ENCODE data around the gene STYK1.

The STYK1 gene, protein sequence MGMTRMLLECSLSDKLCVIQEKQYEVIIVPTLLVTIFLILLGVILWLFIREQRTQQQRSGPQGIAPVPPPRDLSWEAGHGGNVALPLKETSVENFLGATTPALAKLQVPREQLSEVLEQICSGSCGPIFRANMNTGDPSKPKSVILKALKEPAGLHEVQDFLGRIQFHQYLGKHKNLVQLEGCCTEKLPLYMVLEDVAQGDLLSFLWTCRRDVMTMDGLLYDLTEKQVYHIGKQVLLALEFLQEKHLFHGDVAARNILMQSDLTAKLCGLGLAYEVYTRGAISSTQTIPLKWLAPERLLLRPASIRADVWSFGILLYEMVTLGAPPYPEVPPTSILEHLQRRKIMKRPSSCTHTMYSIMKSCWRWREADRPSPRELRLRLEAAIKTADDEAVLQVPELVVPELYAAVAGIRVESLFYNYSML

DNA sequence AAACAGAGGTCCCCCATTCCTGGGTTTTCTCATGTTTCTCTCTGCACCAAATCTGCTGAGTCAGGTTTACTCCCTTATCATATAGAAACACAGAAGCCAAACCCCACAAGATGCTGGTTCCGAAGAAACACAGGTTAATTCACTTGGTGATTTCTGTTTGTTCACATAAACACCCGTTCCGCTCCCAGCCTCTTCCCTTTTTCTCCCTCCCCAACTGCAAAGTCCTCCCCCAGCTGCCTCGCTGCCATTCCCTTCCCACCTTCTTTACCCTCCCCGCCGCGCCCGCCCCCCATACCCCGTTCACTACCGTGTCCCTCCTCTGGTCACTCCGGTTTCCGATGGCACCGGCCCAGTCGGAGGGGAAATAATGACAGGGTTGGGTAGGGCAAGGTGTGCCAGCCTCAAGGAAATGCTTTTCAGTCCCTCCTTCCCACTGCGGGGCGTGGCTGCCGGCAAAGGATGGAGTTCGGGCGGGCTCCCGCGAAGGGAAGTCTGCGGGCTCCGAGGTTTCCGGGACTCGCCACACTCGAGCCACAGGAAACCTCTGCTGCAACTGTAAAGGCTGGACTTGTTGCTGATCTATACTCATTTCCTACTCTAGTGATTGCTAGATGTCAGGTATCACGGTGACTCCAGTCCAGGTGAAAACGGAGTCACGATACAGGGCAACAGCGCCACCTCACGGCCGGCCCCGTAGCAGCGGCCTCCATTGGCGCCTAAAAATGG lies at the start of gene STYK1:
TSS of gene STYK1 (minus strand) at position 394 of the 726 bp plus-strand sequence. CDS start 39,434 bp downstream, outside the sequence.
- peak; percentile 61 for DNase-seq (ENCODE audit: low spot score)

DNA sequence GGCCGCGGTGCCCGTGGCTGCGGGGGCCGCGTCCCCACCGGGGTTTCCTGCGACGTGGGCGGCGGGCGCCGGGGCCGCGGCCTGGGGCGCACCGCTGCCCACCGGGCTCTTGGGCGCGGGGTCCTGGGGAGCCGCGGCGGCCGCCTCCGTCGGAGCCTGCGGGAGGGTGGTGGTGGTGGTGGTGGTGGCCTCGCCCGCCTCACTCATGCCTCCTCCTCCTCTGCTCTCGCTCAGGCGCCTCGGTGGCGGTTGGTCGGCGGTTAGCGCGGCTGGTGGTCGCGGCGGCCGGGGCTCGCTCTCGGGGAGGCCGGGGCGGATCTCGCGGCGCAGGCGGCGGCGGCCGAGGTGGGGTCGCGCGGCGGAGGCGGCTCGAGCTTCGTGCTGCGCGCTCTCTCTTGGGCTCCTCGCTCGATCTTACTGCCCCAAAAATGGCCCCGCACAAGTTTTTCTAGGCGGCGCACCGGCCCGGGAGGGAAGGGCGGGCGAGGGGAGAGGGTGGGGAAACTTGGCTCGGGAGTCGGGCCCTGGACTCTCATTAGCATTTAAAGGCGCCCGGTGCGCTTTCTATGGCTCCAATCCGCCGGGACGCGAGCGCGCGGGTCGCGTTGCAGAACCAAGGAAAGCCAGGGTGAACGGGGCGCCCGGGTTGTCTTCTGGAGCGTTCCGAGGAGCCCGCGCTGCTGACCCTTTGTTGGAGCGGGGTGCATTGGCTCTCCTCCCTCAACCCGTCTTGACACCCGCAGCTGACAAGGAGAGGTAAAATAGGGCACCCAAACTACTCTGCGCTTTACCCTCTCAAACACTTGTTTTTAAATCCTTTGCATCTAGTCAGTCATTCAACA lies 49.3 kb upstream of the STYK1 start, which contains the start of gene YBX3:
TSS of gene YBX3 (minus strand) at position 419 of the 842 bp plus-strand sequence. CDS start at position 207, 212 bp downstream.
- DNase-seq (ENCODE audit: low spot score) = peak; percentile 86

DNA sequence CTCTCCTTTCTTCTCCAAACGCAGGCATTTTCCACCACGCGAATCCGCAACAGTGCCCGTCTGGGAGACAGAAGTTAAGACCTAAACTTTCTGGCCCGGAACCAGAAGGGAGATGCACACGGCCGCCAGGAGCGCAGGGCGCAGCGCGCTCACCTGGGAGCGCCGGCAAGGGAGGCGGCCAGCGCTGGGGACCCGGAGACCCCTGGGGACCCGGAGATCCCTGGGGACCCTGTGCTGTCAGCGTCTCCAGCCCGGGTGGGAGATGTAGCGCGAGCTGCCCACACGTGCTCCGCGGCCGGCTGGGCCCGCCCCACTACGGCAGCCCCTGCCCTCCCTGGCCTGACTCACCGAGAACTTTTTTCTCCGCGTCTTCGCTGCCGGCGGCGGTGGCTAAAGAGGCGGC lies 48.7 kb upstream of the STYK1 start:
- DNase-seq (ENCODE audit: low spot score) = peak; percentile 63

DNA sequence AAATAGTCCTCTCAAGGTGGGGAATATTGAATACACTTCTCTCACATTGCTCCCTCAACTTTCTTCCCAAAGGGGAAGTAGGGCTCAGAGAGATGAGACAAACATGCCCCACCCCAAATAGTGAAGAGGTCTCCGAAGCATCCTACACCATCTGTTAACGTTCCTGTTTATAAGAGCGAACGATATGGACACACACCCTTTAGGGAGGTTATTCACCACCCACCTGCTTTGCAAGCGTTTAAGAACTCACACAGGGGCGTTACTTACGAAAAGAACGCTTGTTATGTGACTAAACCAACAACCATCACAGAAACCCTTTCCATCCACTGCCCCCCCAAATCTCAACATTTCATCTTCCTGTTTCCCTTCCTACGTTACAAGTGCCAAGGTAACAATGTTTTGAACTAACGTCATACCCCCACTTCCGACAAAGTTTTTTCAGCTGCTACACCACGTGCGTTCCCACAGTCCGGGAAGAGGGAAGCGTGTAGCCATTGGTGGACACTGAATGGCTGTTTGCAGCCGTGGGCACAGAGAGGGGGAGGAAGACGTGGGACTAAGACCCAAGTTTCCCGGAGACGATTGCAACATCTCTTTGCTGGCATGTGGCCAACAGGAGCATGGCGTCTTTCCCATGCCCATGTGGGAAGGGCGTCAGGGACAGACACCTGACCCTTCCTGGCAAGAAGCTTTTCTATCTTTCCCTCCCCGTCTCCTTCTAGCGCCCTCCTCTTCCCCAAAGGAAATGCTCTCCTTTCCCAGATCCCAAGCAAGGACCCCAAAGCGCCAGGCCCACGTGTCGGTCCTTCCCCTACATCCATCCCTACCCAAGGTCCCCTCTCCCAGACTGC lies 48.0 kb upstream of the STYK1 start:
- peak; percentile 84 for DNase-seq (ENCODE audit: low spot score)

DNA sequence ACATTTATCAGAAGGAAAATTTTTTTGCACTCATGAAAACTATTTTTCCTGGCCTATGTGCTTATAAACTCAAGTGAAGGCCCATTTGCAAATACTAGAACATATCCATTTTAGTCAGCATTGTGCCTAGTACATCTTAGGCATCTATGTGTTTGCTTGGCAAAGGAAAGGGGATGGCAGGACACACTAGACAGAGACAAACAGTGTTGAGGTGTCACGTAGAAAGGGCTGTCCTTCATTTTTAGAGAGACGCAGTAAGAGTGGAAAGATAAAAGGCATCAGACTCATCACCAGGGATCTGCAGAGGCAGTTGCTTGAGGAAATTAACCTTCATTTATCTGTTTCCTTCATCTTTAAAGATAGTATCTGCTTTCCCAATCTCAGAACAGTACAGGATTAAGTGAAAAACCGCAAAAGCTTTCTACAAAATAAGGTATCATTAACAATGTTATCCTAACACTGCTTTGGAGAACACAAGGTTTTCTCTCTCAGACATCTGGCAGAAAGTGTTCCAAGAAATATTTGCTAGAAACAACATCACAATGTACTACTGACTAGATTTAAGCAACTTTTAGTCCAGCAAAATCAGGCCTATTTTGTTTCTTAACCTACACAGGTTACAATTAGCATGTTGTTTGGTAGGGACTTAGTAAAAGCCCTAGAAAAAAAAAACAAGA lies 47.3 kb upstream of the STYK1 start:
- no peak for DNase-seq (ENCODE audit: low spot score)

DNA sequence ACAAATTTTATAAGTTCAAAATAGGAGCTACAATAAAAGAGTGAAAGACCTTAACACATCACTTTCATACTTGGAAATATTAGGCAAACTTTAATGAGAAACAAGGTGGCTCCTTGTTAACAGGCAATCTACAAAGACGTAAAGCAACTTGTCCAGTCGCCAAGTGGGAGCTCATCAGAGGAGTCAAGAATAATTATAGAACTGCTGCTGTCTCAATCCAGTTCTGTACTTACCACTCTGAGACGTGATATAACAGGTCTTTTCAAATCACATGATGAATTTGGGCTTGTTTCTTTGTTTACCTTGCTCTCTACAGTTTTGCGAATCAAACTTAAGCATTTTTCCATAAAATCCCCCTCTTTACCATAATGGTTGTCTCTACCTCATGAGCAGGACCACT lies 45.6 kb upstream of the STYK1 start:
- DNase-seq (ENCODE audit: low spot score) = no peak

DNA sequence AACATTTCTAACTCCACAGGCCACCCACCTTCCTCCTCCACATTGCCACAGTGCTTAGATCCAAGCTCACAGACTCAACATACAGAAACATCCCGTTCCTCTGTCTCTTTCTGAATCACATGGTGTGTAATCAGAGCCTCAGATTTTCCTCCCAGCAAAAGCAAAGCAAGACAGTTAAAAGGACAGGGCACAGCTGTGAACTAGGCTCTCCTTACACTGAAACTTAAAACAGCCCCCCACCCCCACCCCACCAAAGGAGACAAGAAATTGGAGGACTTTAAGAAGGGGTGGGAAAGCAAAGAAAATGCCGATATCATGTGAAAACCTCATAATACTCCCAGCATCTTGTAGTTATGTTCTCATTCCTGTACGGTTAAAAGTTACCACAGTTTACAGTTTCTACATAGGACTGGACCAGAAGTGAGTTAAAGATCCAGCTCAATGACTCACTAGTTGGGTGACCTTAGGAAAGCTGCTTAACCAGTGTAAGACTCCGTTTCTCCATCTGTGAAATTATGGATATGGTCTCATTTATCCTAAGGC lies 44.5 kb upstream of the STYK1 start:
- no peak for DNase-seq (ENCODE audit: low spot score)

DNA sequence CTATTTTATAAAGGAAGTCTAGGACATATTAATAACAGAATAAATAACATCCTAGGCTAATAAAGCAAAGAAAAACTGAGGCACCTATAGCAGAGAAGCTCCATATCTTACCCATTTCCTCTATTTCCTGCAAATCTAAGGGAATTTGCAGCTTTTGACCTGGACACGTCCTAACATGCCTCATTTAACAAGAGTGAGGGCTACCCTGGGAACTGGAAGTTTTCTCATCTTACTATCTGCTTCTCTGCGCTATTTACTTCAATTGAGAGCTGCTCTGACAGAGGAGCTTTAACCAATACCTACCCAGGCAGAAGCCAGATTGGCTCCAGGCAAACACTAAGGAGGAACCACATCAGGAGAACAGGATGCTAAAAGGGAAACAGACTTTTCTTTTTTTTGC lies 43.6 kb upstream of the STYK1 start:
- DNase-seq (ENCODE audit: low spot score) = no peak

DNA sequence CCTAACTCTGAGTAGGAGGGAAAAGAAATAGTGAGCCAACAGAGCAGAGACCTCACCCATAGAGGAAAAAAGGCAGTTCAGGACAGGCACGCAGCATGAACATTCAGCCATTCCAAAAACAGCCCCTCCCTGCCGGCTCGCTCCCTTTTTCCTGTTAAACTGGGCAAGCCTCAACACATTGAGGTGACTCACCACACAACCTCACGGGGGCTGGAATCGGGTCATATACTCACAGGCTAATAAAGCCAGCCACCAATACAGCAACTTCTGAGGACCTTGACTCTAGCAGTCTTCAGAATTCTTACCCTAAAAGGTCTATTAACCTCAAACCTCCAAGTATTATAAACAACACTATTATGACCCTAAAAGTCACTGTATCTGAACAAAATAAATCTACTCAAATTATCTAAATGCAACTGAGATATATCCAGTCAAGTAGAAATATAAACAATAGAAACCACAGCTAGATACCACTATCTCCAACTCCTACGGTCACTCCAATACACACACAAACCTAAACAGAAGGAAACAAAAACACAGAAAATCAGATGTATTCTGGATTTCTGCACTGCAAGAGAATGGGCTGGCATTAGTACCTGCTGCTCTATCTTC lies 43.0 kb upstream of the STYK1 start:
- peak; percentile 77 for DNase-seq (ENCODE audit: low spot score)

DNA sequence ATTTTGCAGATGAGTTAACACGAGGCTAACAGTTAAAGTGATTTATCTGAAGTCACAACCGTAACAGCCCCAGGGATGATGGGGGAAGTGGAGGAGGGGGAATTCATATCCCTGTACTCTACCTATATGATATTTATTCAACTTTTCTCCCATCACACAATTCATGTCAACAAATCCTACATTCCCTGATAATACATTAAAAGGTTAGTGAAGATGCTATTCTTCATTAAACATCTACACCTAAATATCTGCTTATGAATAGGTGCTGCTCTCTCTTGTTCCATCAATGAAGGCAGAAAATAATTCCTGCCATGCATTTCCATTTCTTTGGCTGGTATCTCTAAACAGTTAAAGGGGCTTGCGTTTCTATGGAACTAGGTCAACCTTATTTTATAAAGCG lies 42.4 kb upstream of the STYK1 start:
- no peak for DNase-seq (ENCODE audit: low spot score)

DNA sequence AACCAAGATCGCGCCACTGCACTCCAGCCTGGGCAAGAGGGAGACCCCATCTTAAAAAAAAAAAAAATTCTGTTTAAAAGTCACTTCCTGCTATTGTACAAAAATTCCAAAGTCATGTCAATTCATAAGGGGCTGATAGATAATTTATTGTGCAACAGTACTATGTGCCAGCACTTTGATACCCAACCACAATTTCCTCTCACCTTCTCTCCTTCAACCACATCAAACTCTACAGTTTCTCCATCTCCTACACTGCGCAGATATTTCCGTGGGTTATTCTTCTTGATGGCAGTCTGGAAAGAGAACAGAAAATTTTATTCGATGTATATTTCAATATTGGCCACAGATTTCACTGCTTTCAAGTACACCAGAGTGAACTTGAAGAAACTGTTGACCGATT lies 41.6 kb upstream of the STYK1 start:
- DNase-seq (ENCODE audit: low spot score) = no peak

DNA sequence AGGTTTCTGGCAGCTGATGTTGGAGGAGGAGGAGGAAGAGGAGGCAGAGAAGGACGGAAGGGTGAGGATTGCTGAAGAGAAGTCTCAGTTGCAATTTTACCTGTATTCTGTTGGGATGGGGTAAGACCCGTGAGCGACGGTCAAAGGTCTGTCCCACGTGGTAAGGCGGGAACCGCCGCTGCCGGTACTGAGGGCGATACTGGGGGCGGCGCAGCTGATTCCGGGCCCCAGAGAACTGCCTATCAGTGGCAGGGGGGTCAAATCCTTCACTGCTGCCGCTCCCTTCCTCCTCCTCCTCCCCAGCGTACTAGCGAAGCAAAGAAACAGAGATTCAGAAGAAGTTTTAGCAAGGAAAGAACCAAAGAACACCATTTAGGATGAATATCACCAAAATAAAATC lies 36.0 kb upstream of the STYK1 start:
- DNase-seq (ENCODE audit: low spot score) = no peak

DNA sequence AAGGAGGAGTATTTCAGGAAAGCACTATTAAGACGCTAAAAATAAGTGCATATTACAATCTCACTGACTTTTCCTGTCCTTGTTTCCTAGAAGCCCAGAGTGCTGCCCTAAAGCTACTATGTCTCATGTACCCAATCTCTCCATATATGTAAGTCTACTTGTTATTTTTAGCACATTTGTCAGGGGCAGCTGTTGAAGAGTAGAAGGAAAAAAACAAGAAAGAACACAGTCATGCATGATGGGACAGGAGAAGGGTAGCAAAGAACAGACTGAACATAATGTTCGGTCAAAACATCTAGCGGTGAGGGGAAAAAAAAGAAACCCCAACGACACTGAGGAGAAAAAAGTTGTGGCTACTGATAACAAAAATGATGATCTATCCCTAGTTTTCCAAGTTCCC lies 35.0 kb upstream of the STYK1 start:
- DNase-seq (ENCODE audit: low spot score) = no peak

DNA sequence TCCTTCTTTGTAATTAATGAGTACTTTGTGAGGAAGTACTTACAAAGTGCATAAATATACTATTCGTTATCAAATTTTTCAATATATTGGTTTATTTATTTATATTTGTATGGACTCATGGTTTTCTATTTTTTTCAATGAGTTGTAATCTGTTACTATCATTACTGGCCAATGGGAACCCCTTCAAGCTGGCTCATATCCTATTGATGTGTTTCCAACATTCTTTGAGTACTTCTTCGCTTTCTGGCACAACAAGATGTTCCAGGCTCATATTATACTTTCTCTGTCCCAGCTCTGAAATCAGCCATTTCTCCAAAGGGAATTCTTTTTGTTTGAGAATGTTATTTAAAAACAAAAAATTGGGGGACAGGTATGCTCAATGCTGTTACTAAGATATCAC lies 31.8 kb upstream of the STYK1 start:
- no peak for DNase-seq (ENCODE audit: low spot score)

DNA sequence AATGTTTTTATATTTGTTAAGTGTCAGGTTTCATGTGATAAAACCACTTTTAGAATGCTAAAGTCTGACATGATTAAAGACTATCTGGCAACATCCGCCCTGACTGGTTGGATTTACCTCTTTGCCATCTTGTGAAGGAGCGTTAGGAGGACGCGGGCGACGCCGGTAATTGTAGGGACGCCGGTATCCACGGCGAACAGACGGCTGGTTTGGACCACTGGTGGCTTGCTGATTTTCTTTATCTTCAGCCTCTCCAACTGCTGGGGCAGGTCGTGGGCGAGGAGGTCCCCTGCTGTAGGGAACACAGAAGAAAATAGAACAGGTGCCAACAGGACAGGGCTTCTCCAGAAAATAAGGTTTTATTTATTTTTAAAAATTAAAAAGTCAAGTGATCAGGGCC lies 28.0 kb upstream of the STYK1 start:
- DNase-seq (ENCODE audit: low spot score) = no peak

DNA sequence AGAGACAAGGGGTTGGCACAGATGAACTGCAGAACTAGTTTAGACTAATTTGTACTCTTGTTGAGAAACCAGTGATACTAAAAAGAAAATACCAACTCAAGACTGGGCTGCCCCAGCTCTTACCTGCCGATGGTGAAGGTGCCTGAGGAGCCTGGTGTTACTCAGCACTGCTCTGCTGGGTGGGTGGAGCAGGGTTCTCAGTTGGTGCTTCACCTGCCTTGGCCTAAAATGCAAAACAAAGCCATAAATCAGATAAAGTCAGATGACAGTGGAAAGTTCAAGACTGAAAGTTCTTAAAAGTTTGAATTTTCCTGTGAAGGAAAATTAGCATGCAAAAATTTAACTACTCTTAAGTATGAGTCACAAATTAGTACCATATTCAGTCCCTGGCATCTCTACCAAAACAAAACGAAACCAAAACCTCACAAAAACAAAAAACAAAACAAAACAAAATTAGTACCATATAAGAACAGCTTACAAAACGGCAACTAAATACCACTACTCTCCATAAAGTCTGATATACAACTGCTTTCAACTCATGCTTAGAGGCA lies 27.4 kb upstream of the STYK1 start:
- no peak for DNase-seq (ENCODE audit: low spot score)

DNA sequence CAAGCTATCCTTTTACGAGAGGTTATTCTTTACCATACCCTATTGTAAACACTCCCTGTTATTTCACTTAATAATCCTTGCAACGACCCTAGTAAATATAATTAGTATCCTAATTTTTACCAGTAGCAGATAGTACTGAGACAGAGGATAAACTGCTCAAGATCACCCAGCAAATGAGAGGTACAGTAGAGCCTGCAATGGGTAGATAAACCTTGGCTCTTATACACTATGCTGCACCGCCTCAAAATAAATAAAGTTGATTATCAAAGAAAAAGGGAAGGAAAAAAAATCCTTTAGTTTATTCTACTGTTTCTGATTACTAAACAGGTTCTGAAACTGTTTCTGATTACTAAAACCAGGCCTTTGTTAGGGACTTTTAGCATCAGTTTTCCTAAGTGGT lies 26.7 kb upstream of the STYK1 start:
- DNase-seq (ENCODE audit: low spot score) = no peak

DNA sequence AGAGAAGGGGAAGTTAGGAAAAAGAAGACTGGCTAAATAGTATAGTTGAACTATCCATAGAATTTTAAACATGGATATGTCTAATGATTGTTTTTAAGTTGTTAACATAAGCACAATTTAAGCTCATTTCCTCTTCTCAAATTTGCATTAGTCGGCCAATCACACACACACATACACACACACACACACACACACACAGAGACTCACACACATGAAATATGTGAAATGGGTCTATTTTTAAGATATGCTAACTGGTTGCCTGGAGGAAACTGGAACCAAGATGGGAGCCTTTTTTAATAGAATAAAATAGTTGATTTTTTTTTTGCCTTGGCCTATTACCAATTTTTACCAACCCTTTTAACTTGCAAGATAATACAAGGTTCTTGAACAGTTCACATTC lies 24.0 kb upstream of the STYK1 start:
- no peak for DNase-seq (ENCODE audit: low spot score)

DNA sequence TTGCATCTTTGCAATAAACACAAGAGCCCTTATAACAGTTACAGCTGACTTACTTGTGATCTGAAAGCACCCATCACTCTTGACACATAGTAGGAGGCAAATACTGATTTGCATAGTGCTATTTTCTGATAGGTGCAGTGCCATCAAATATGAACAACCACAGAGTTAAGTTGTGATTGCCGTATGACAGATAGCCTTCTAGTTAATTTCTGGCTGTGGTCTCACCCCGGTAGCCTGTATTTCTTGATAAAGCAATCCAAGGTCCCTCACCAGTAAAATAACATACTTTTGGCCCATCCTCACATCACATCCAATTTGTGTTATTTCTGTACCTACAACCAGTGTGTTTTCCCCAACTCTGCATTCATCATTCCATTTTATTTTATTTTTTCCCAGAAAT lies 23.3 kb upstream of the STYK1 start:
- no peak for DNase-seq (ENCODE audit: low spot score)

DNA sequence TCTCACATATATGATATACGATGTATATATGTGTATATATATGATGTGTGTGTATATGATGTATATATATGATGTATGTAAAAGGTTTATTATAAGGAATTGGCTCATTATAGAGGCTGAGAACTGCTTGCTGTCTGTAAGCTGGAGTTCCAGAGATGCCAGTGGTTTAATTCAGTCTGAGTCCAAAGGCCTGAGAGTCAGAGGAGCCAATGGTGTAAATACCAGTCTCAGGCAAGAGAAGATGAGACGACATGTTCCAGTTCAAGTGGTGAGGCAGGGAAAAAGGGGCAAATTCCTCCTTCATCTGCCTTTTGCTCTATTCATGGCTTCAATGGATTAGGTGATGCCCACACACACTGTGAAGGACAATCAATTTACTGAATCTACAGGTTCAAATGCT lies 17.1 kb upstream of the STYK1 start:
- DNase-seq (ENCODE audit: low spot score) = no peak

Measured in hepatic stellate cell (primary cell).